SJSA1 (cell line): ENCODE data around the gene GATAD2A. TPM values are rescaled to one million over a fixed set of nuclear protein-coding genes. Genes with fewer than 3 reads are reported as not detected.

Source experiments
- DNase-seq, 2 experiments: peaks; one replicate each; pipeline ENCODE4 v3.0.0-alpha.2; 2015 to 2020; ENCODE audit warnings: low spot score in 2 of 2, low read depth in 1 of 2
- H3K27ac ChIP-seq: fragments of 250-450 bp; sonication (Bioruptor Pico); 2 replicates; pipeline ENCODE4 v1.5.1; 2020; ENCODE audit warnings: mild to moderate bottlenecking, moderate library complexity
- H3K27me3 ChIP-seq: fragments of 250-450 bp; sonication (Bioruptor Pico); replicated peaks from 2 replicates; pipeline ENCODE4 v1.5.1; 2020; ENCODE audit warnings: mild to moderate bottlenecking, moderate library complexity
- H3K36me3 ChIP-seq: fragments of 250-450 bp; sonication (Bioruptor Pico); 2 replicates; pipeline ENCODE4 v1.5.1; 2020; ENCODE audit warnings: mild to moderate bottlenecking
- H3K4me1 ChIP-seq: fragments of 250-450 bp; sonication (Bioruptor Pico); replicated peaks from 2 replicates; pipeline ENCODE4 v1.6.1; 2021; ENCODE audit warnings: mild to moderate bottlenecking
- H3K4me3 ChIP-seq: fragments of 250-450 bp; sonication (Bioruptor Pico); 2 replicates; pipeline ENCODE4 v1.5.1; 2020; ENCODE audit warnings: mild to moderate bottlenecking
- H3K9me3 ChIP-seq: fragments of 250-450 bp; sonication (Bioruptor Pico); replicated peaks from 2 replicates; pipeline ENCODE4 v1.5.1; 2020; ENCODE audit warnings: mild to moderate bottlenecking
- total RNA-seq: library from RNA; depleted of rRNA; stranded (reverse); fragments of >200 nt; shearing (Covaris generic); gene quantifications from 2 replicates; pipeline ENCODE4 v1.2.3, GENCODE V29; 2014; rRNA removed

GATAD2A gene
- total RNA-seq, 1 experiment from 2014 or later: 45.9 TPM

DNA sequence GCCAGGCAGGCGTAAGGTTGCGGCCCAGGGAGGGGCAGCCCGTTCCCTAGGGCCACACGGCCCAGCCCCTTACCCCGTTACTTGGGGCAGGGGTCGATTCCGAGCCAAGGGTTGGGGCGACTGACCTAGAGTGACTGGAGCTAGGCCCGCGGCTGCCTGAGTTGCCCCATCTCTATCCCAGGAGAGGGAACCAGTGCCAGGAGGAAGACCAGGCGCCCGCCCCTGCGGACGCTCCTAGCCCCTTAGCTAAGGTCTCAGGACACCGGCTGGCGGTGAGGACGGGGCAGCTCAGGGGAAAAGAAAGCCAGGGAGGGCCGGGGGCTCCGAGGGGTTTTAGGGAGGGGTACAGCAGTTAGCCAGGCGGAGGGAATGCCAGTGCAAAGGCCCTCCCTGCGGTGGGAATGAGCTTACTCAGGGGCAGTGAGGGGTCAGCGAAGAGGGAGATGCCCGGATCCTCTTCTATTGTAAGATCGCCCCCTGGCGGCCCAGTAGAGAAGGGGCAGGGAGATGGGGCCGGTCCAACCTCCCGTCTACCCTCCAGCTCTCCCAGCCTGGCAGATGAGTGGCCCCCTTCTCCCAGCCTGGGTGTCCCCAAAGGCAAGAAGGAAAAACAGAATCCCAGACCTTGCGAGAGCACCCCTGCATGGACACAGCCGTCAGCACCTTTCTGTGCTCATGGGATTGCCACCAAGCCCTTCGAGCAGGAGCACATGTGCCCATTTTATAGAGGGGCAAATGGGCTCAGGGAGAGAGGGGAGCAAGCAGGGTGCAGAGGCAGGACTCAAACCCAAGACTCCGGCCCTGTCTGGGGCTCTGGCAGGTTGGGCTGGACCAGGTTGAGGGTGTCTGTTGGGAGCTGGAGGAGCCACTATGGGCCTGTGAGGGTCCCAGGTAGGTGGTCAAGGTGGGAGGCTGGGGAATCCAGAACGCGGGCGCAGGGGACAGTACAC lies 148.9 kb downstream of the GATAD2A start:
- peak in 1 of 2 experiments; percentile 27 for DNase-seq
- H3K9me3 ChIP-seq: no peaks in the 10 kb centered on the region
- no peak overlapping the region for H3K4me3 ChIP-seq
- H3K4me1 ChIP-seq: no peaks in the 10 kb centered on the region
- H3K27ac ChIP-seq: no peak overlapping the region
- H3K27me3 ChIP-seq: no peaks in the 10 kb centered on the region; the same call in 1 of the 2 replicates
- no peaks in the 10 kb centered on the region for H3K36me3 ChIP-seq

DNA sequence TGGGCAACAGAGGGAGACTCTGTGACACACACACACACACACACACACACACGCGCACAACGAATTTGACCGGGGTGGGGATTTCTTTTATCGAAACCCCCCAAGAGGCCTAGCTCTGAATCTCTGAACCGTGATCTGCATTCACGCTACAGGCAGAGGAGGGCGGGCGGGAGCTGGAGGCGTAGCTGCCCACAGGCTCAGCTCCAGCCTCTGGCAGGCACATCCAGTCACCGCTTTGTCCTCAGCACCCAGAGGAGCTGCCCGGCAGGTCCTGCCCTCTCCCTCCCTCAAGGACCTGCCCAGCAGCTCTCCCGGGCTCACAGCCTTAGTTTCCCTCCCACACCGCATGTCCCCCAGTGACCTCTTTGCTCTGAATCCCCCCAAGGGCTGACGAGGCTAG lies 152.6 kb downstream of the GATAD2A start:
- Histone ChIP-seq H3K27ac (no peak overlapping the region), H3K4me3 (no peak overlapping the region), H3K36me3 (no peaks in the 10 kb centered on the region), H3K9me3 (no peaks in the 10 kb centered on the region), H3K27me3 (no peaks in the 10 kb centered on the region), H3K4me1 (no peaks in the 10 kb centered on the region)
- DNase-seq: no peak

Other genes with a start within 250 kb of the GATAD2A start
- 0.11 TPM in 1 of 2 replicates, not detected in the other for gene MEF2B, start 235.4 kb upstream of the GATAD2A start, total RNA-seq
- 22.7 and 33.8 TPM in 2 replicates for gene BORCS8, start 213.5 kb upstream of the GATAD2A start, total RNA-seq
- 47.7 and 171 TPM in 2 replicates for gene RFXANK, start 213.4 kb upstream of the GATAD2A start, total RNA-seq
- 29.2 and 29.5 TPM in 2 replicates for gene NR2C2AP, start 202.3 kb upstream of the GATAD2A start, total RNA-seq
- not detected in 2 replicates for gene NCAN, start 193.7 kb upstream of the GATAD2A start, total RNA-seq
- gene TM6SF2, start 132.4 kb upstream of the GATAD2A start, total RNA-seq: 0.31 and 1.1 TPM in 2 replicates
- 22.2 and 27.1 TPM in 2 replicates for gene SUGP1, start 85.2 kb upstream of the GATAD2A start, total RNA-seq
- gene MAU2, start 84.8 kb upstream of the GATAD2A start, total RNA-seq: 19.7 and 30.1 TPM in 2 replicates
- 0.69 and 0.74 TPM in 2 replicates for gene TSSK6, start 109.9 kb downstream of the GATAD2A start, total RNA-seq
- 118 and 130 TPM in 2 replicates for gene NDUFA13, start 110.5 kb downstream of the GATAD2A start, total RNA-seq
- 1.6 and 1.8 TPM in 2 replicates for gene YJEFN3, start 123.2 kb downstream of the GATAD2A start, total RNA-seq
- gene CILP2, start 132.6 kb downstream of the GATAD2A start, total RNA-seq: 0.03 TPM in 1 of 2 replicates, not detected in the other
- gene PBX4, start 213.0 kb downstream of the GATAD2A start, total RNA-seq: 0.09 and 2.0 TPM in 2 replicates
- gene LPAR2, start 222.5 kb downstream of the GATAD2A start, total RNA-seq: 0.24 TPM in 1 of 2 replicates, not detected in the other
- gene GMIP, start 238.0 kb downstream of the GATAD2A start, total RNA-seq: 2.9 and 4.3 TPM in 2 replicates